HG03135 (cell line): ENCODE data around the gene MTF2.
"Not testable (repeated sequence)": the region's sequence is repeated elsewhere in the genome, so short reads cannot be mapped to it uniquely, and the experiment has no call there.

Experiments
- ATAC-seq: cut with Tn5 transposase; IDR thresholded peaks from one replicate; pipeline ENCODE4 v1.9.1; 2021; ENCODE audit warnings: mild to moderate bottlenecking, moderate library complexity; ENCODE audit not compliant: unreplicated experiment

MTF2 gene

DNA sequence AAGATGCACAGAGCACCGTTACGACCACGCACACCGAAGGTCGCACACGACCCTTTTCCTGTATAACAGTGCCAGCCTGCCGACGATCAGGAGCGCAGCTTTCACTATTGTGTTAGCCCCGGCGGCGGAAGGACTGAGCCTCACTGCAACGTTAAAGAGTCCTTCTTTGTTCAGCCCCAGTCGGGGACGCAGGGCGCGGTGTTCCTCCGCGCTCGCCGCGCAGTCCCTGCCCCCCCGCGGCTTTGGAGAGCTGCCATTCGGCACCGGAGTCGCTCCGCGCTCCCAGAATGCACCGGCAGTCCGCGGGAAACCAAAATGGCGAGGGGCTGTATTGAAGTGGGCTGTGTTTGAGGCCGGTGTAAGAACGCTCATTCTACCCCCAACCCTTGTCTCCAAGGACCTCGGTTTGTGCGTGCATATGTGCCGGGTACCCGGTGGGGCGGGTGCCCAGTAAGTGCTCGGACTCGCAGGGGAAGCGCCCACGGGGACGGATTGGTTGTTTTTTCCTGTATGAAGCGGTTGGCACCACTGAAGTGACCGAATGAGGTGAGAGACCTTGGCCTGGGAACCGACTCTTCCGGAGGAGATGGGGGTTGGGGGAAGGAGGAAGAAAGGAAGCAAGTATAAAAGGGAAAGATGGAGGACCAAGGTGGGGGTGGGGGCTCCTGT lies at the start of gene MTF2:
Gene MTF2 (plus strand): TSS at position 298 of the 669 bp plus-strand sequence. CDS start 244 bp downstream, at position 542.
- ATAC-seq: peak; percentile 71

DNA sequence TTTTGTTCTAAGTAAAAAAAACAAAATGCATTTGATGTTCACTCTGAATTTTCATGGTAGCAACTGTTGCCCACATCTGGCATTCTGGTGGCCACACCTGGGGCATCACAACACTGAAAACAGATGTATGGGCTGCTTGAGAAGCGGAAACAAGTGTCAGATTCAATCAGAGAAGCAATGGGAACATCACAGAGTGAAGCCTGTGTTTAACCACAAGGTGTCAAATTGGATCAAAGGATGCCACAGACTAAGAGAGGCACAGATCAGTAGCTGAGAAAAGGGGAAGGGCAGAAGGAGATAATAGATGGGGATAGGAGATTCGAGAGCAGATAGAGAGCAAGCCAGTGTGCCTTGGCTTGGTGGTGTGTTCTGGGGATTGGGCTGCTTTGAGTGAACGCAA lies 49.8 kb upstream of the MTF2 start:
- ATAC-seq: no peak

DNA sequence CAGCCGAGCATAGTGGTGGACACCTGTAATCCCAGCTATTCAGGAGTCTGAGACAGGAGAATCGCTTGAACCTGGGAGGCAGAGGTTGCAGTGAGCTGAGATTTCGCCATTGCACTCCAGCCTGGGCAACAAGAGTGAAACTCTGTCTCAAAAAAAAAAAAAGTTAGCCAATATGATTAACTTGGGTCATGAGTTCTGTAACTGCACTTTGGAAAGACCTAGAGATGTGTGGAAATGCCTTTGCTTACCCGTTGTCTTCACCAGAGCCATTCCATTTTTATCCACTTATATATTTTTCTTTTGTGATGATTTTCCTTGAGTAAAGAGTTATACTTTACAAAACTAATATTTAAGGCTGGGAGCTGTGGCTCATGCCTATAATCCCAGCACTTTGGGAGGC lies 48.9 kb upstream of the MTF2 start:
- ATAC-seq: not testable (repeated sequence)

DNA sequence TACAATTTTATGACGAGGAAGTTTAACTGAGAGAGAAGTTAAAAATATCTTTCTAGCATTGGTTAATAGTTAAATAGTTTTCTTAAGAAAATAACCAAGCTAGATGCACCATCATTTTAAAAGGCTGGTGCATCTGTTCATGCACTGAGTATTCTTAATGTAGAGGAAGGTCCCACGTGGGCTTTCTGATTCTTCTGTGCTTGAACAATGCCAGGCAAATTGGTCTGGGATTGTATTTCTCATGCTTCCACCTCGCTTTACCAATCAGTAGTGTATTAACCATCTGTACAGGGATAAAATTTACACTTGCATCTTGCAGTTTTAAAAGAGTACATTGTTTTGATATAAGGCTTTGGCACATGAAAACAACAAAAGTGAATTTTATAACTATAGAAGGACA lies 47.4 kb upstream of the MTF2 start:
- no peak for ATAC-seq

DNA sequence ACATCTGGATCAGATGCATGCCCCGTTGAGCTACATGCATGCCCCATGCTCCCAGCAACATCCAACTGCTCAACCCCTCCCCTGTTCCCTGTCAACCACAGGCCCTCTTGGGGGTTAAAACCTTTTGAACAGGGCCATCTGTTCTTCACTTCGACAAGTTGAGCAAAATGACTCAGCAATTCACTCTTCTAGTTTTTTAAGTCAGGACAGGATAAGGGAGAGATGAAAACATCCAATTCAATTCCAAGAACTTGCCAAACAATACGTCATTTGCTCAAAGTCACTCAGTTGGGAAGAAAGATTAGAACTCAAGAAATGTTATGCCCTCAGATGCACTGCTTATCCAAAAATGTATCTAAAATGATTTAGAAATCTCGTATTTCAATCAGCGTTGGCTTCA lies 46.1 kb upstream of the MTF2 start:
- peak; percentile 25 for ATAC-seq

DNA sequence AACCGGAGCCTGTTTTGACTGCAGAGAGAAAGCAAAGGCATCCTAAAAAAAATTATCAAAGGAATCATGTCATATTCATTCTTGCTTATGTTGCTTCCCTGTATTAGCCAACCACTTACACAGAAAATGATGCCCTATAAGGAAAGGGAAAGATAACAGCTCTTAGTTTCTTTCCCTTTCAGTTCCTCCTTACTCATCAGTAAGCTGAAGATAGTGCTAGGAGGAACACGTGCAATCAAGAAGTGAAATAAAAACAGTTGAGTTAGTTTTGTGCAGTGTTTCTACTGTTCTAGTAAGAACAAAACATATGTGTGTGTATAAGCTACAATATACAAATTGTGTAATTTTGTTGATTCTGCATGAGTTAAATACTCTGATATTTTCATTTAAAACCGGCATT lies 45.3 kb upstream of the MTF2 start:
- ATAC-seq: peak; percentile 76

DNA sequence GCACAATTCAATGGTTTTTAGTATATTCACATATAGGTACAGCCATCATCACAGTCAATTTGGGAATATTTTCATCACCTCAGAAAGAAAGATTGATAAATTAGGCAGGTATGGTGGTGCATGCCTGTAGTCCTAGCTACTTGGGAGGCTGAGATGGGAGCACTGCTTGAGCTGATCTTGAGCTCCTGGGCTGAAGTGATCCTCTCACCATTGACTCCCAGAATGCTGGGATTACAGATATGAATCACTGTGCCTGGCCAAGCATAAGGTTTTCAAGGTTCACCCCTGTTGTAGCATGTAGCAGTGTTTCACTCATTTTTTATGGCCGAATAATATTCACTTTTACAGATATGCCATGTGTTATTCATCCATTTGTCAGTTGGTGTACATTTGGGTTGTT lies 44.7 kb upstream of the MTF2 start:
- ATAC-seq: no peak

DNA sequence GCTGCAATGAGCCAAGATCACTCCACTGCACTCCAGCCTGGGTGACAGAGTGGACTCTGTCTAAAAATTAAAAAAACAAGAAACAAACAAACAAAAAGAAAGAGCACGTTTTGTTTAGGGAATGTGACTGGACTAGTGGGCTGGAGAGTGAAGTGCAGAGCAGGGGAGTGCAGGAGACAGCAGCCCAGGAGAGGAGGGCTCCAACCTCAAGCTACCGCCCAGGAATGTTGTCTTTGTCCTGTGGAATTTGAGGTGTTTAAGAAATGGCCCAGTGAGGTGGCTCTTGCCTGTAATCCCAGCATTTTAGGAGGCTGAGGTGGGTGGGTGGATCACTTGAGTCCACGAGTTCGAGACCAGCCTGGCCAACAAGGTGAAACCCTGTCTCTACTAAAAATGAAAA lies 42.4 kb upstream of the MTF2 start:
- ATAC-seq: no peak

DNA sequence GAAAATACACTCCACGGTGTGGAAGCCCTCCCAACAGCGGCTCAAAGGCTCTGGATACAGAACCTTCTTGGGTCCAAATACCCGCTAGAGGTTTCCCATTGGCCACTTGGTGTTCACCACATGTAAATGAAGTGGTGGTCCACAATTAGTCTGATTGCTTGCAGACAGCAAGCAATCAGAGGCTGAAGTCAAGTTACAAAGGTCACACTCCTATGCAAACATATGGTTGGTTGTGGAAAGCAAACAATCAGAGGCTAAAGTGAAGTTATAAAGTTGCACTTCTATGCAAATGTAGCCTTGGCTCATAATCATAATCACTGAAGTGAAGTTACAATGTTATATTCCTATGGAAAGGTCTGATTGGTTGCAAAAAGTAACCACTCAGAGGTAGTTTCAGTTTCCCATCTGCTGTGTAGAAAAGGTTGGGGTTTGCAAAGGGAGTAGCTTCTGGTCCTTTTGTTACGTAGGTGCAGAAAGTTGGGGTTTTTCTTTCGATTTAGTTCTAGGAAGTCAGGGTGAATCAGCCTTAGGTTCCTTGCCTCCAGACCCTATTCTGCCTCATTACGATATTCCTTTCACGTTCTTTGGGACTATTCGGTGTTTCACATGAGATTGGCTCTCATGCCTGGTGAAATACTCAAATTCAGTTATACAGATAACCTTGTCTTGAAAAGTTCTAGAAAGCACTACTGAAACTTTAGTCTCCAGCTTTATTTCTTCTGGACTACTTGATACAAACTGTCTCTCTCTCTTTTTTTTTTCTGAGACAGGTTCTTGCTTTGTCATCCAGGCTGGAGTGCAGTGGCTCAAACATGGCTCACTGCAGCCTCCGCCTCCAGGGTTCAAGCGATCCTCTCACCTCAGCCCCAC lies 36.7 kb upstream of the MTF2 start:
- ATAC-seq: peak; percentile 95

DNA sequence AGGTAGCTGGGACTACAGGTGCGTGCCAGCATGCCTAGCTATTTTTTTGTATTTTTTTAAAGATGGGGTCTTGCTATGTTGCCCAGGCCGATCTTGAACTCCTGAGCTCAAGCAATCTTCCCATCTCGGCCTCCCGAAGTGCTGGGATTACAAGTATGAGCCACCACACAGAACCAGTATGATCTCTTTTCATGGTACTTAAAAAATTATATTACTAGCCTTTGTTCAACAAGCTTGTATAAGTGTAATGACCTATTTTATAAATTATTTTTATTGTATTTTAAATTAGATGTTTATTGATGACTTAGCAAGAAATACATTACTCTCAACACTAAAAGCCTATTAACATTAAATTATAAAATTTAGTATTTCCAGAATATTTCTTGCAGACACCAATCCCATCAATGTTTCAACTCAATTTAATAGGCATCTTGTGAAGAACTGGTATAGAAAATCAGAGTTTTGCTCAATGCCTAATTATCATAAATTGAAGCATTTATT lies 36.0 kb upstream of the MTF2 start:
- ATAC-seq: no peak

DNA sequence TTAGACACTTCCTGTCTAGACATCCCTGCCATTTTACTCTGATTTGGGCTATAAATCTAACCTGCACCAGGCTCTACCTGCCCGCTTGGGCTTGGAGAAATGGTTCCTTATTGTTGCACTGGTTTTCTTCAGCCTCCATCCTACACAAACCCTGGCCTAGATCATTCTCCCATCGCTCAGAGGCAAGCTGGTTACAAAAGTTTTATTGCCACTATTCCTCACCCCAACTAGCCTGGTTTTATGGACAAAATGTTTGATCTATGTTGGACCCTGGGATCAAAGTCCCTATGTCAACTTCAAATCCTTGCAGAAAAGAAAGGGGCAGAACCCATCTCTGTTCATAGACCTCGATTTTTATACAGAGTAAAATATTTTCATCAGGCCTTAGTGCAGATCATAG lies 31.5 kb upstream of the MTF2 start:
- no peak for ATAC-seq

DNA sequence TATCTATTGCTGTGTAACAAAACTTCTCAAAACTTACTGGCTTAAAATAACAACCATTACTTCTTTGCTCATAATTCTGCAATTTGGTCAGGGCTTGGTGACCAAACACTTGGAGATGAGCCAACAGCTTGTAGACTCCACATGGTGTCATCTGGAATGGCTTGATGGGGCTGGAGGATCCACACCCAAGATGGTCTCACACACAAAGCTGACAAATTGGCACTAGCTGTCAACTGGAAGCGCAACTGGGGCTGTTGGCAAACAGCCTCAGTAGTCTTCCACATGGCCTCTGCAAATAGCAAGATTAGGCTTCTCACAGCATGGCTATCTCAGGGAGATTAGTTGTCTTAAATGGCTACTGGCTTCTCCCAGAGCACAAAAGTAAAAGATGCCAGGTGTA lies 27.1 kb upstream of the MTF2 start:
- ATAC-seq: no peak

DNA sequence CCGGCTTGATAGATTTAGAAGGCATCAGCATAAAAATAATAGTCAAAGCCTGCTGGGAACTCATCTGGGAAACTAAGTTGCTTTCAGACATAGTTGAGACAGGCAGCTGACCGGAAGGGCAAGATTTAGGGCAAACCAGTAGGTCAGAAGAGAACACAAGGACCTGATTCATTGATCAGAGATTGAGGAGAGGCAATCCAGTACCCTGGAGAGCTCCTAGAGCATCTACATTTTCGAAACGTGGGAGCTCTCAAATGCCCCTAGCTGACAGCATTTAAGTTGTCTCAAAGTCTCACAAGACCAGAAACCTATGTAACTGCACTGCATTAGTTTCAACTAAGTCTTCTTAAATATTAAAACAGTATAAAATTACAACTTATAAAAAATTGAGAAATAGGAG lies 22.9 kb upstream of the MTF2 start:
- no peak for ATAC-seq

DNA sequence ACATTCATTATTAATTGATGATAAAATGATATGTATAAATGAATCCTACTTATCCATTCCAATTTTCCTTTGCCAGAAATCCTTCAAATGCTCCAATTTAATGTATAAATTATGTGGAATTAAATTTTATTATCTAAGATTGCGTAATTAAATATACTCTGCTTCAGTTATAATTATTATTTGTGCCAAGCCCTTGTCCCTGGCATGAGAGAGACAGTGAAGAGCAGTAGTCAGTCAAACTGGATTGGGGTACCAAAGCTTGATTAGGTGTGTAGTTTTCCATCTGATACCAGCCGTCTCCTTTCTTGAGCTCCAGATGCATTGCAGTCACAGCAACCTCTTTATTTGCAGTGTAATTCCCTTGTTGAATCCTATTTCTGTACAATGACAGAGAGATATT lies 22.4 kb upstream of the MTF2 start:
- ATAC-seq: no peak

DNA sequence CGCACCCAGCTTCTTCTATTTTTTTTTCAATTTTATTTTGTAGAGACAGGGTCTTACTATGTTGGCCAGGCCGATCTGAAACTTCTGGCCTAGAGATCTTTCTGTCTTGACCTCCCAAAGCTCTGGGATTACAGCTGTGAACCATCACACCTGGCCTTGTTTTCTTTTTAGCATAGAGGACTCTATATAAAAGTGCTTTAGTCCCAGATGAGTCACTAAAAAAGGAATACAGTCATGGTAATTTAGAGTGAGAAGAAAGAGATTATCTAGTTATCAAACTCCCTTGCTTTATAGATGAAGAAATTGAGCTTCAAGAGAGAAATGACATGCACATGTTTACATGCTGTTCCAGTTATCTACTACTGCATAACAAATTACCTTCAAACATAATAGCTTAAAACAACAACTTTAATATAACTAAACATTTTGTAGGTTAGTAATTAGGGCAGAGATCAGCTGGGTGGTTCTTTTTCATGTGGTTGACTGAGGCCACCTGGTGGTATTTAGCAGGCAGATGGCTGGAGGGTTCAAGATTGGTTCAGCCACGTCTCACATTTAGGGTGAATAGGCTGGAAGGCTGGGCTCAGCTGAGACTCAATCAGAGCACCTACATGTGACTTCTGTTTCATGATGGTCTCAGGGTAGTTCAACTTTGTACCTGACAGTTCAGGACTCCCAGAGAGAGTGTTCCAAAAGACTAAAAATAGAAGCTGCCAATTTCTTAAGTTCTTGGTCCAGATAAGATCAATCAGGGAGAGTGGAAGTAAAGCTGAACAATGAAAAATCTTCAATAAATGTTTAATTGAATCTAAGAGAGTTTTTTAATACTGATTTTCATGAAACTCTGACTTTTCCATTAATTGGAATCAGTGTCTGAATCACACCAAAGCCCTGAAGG lies 16.9 kb upstream of the MTF2 start:
- peak; percentile 78 for ATAC-seq

DNA sequence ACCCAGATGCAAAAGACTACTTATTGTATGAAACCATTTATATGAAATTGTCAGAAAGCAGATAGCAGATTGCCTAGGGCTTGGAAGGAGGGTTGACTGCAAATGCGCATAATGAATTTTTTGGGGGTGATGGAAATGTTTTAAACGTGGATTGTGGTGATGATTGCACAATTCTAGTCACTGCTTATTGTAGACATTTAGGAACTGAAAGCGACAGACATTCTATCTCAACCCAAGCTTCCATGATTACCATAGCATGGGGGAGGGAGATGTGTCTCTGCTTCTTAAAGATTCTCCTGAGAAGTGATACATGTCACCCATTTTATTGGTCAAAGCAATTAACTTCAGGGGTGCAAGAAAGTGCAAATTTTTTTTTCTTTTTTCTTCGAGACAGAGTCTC lies 2.8 kb upstream of the MTF2 start:
- ATAC-seq: no peak

DNA sequence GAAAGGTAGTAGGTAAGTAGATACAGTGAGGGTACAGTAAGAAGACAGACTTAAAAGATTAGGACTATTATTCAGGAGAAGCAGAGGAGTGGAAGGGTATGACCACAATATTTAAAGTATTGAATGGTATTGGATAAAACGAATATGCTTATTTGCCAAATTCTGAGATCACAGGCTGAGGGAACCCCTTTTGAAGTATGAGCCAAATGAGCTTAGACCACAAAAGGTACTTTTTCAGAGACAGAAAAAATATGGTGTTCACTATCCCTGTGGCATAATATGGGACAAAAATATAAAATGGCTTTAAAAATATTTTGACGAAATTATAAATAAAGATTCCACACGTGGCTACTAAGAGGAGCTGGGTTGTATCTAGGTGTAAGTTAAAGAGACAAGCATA lies 880 bp upstream of the MTF2 start:
- no peak for ATAC-seq

DNA sequence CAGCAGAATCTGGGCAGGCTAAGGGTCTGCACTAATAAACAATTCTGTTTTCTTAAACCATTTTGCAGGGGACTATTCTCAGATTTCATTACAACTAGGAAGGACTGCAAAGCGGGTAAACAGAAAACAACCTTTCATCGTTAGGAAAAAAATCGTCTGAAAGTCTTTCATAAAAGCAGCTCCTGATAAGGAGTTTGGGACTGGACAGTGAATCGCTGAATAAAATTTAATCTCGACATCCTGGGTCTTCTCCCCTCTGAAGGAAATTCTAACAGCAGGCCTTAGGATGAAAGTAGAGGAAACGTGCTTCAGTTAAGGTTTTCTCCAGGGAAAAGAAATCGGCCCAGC lies 471 bp upstream of the MTF2 start:
- no peak for ATAC-seq

DNA sequence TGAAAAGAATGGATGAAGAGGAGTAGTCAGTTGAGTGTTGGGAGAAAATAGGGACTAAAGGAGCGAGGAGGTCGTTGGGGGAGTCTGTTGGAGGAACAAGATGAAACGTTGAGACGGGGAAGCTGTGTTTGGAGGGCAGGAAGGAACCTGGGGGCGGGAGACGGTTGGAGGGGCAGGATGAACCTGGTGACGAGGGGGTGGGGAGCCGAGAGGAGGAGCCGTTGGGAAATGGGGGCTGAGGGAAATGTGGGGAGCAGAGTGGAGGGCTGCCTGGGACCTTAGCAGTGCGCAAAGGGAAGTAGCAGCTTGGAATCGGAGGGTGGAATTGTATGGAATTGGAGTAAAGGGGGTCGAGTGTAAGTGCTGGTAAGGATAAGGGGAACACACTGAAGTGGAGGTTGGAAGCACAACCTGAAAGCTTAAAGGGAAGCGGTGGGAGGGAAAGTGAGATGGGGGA lies 630 bp downstream of the MTF2 start:
- ATAC-seq: no peak

DNA sequence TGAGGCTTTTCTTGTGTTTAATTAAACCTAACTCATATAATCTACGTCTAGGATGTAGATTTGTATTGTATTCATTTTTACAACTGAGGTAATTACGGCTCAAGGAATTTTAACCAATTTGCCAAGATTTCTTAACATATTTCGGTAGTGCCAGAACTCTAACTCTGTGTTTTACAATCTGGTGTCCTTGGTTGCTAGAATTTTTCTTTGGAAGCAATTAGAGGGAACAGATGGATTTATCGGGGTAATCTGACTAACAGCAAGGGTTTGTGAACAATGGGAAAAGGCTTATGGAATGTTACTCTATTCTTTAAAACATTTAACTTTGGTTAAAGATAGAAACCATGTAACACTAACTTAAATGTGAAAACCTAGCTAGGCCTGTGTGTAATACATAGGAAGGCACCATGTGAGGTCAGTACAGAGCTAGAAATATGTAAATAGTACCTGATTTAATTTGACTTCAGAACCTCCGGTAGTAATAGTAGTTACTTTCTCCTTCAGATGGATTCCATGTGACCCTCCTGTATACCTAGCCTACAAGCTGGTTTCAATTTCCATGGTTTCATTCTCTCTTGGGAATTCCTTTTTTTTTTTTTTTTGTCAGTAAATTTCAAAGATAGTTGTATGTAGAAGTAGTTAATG lies 1.2 kb downstream of the MTF2 start:
- ATAC-seq: peak; percentile 74

DNA sequence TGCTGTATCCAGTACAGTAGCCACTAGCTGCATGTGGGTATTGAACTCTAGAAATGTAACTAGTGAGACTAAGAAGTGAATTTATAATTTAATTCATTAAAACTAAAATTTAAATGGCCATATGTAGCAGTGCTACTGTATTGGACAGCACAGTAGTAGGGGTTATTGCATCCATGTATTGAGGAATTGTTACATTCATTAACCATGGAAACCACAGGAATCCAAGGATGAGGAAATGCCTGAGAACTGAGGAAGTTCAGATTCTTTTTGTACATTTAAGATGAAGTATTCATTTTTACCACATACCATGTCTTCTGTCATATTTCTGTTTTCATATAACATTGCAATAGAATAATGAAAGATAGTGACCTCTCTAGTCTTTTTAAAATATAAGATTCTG lies 2.6 kb downstream of the MTF2 start:
- ATAC-seq: no peak
